ENCODE data around the gene SPTSSB.

The SPTSSB gene, protein sequence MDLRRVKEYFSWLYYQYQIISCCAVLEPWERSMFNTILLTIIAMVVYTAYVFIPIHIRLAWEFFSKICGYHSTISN

DNA sequence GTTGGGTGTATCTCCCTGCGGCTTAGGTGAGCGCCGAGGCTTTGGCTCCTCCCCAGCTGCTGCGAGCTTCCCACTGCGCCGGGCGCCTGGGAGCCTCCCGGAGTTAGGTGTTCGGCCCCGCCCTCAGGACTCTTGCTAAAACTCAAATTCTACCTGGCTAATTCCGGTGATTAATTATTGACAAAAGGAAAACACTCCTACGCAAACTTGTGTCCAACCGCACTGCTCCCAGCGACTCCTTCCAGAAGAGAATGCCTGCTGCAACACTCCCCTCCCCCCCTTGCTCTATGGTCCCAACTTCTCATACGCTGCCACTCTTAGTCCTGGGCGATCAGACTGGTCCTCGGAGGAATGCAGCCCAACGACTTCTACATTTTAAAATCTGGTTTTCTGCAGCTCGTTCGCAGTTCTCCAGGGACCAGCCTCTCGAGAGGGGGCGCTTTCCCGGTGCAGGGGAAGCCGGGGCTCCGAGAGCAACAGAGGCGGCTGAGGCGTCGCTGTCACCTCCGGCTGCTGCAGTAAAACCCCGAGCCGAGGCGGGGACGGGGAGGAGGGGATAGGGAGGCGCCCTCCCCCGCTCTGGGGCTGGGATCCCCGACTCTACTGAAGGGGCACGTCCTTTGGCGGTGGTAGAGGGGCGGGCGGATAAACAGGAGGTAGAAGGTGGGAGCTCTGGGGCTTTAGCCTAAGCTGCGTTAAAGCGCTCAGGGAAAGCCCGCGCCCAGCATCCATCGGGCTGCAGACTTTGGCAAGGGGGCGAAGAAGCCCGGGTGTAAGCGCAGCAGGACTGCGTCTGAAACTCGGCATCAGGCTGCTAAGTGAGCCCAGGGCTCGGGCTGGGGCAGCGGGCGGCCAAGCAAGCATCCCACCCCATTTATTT, at the start of gene SPTSSB:
Gene SPTSSB (minus strand): TSS at position 77 of the 880 bp plus-strand sequence. CDS start 25,194 bp downstream, outside the sequence.
- DNase-seq (ENCODE audit: low read depth), result no peak

DNA sequence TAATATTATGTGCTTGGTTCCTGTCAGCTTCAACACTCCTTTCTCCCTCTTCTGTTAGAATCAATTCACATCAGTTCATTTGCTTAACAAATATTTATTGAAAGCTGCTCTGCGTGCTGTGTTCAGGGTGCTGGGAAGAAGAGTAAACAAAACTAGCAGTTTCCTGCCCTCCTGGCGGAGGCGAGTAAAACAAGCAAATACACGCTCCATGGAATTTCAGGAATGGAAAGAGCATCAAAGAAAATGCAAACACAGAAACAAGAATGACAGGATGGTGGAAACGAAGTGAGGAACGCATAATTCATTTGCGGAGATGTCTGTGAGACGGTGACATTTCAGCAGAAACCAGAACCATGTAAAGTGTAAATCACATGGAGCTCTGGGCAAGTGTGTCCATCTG, 49.4 kb upstream of the SPTSSB start:
- DNase-seq (ENCODE audit: low read depth), result no peak

DNA sequence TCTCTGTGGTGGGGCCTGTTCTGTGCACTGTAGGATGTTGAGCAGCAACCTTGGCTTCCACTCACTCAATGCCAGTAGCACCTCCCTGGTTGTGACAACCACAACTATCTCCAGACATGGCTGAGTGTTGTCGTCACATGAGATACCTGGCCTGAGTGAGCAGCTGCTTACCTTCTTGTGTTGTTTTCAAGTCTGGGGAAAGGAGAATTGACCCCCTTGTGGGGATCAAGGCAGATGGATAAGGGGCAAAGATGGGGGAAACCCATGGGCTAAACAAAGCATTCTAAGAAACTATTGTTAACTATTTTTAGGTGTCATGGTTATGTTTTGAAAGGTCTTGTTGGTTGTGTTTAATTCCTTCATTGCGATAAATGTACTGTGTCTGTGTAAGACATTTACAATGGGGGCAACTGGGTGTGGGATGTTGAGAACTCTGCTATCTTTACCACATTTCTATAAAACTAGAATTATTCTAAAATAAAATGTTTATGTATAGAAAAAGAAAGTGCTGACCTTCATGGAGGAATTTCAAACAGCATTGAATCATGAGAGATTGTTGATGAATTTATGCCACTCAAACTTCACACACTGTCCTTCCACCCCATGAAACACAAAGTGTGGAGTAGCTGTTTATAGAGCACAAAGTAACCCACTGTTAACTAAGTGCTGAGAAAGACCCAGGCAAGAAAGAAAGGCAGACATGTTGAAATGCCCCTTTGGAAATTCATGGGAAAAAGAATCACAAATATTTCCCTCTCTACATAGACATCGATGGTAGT, 48.4 kb upstream of the SPTSSB start:
- DNase-seq (ENCODE audit: low read depth), result no peak

DNA sequence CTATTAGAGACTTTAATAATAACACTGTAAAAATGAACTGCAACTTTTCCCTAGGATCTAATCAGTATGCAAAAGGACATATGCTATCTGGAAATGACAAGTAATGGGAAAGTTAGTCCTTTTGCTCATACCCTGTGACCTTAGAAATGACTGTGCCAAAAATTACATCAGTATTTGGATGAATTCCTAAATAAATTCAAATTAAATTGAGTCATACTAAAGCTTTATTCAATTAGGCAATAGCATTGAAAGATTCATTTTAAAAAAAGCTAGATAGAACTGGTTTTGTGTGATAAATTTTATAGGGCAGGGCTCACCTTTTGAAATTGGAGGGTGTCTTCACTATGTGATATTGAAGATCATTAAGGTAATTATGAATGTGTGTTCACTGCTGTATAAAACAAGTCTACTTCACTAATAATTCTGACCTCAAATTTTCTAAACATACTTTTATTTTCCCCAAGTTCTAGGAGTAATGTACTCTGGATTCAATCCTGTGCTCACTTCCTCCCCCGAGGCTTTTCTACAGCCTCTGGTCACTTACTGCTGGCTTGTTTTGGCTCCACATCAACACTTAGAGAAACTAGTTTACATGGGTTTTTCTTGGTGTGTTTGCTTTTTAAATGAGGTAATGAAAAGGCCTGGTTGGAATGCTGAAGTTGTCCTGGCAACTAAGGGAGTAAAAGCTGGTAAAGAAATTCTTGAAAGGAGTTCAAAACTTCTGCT, 44.4 kb upstream of the SPTSSB start:
- DNase-seq (ENCODE audit: low read depth), result no peak

DNA sequence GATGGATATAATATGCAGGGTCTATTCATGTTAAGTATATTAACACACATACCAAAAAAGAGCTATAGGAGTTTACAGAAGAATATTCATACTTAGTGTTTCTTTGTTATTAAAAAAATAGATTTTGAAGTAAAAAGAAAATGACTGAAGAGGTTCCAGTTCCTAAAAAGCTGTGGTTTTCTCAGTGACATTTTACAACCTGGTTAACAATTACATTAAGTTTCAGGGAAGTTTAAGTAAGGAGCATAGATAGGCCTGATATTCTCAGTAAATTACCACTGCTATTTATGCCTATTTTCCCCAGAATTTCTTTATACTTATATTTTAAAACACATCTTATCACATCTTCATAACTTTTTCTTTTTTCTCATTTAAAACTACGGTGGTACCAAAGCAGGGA, 43.6 kb upstream of the SPTSSB start:
- DNase-seq (ENCODE audit: low read depth), result no peak

DNA sequence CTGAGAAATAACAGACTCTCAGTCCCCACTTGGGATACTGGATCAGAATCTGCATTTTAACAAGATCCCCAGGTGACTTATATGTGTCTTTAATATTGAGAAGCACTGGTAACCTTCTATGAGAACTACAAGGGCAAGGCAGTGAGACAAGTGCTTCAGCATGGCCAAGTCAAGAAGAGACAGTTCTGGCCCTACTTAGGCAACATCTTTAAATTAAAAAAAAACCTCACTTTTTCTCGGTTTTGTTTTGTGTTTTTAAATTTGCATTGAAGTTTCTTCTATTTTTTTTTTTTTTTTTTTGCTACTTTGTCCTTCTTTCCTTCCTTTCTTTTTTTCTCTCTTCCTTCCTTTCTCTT, 42.5 kb upstream of the SPTSSB start:
- DNase-seq (ENCODE audit: low read depth), result no peak

DNA sequence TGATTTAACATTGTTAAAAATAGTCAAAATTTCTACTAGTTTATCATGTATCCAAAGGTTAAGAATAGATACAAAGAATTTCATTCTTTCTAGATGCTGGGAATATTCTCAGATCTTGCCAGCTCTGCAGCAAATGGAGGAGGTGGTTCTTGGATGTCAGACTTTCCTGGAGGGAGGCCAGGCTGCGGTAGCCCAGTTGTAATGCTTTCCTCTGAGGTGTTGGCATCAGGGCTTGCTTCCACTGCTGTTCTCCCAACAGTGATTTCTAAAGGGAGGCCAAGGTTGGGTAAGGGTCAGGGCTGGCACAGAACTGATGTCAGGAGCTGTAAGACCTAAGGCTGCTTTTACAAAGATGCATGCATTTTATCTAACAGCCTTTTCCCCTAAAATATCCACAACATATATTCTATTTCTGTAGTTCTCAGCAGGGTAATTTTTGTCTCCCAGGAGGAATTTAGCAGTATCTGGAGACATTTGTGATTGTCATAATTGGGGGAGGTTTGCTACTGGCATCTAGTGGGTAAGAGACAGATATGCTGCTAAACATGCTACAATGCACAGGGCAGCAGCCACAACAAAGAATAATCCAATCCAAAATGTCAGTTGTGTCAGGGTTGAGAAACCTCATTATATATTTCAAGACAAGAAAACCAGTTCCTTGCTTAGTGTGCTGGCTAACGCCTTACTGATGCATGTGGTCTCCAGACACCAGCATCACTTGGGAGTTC, 42.0 kb upstream of the SPTSSB start:
- DNase-seq (ENCODE audit: low read depth), result no peak

DNA sequence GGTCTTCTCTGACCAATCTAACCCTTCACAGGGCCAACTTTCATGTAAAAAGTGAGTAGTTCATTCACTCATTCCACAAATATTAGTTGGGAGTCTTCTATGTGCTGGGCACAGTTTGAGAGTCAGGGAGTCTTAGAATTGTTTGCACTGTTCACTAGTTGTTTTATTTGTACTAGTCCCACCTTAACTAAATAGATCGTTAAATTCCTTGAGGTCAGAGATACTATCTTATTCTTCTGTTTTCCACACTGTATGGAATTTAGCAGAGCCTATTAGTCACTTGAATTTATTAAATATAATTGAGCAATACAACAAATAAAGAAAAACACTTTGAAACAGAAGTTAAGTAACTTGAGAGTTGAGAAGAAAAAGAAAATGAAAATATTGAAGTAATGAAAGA, 40.8 kb upstream of the SPTSSB start:
- DNase-seq (ENCODE audit: low read depth), result no peak

DNA sequence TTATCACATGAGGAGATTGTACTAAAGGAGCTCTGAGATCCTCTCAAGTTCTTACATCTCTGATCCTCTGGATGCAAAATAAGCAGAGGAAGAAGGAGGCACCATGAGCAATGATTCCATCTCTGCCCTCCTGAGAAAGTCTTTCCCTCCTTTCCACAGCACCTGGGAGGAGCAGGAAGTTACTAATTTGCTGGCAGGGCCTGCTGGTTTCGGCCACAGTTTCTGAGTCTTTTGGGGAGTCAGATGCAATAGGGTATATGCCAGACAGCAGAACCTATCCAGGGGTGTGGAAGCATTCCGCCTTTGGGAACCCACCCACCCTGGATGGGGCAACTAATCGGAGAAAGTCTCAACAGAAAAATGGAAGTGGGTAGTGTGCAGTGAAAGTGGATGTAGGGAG, 38.5 kb upstream of the SPTSSB start:
- no peak for DNase-seq (ENCODE audit: low read depth)

DNA sequence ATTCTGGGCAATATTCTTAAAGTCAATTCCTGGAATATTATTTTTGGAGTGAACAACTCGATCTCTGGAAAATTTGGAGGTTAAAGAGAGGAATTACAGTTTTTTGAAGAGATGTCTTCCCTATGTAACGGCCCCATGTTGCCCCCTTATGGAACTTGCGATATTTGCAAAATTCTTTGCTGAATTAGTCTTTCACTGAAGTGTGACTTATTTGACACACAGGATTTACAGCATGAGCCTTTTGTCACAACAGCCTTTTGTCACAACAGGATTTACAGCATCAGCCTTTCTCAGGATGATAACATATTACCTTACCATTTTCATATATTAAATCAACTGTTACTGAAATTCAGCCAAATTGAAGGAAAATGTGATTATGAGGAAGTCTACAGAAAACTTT, 37.8 kb upstream of the SPTSSB start:
- no peak for DNase-seq (ENCODE audit: low read depth)

DNA sequence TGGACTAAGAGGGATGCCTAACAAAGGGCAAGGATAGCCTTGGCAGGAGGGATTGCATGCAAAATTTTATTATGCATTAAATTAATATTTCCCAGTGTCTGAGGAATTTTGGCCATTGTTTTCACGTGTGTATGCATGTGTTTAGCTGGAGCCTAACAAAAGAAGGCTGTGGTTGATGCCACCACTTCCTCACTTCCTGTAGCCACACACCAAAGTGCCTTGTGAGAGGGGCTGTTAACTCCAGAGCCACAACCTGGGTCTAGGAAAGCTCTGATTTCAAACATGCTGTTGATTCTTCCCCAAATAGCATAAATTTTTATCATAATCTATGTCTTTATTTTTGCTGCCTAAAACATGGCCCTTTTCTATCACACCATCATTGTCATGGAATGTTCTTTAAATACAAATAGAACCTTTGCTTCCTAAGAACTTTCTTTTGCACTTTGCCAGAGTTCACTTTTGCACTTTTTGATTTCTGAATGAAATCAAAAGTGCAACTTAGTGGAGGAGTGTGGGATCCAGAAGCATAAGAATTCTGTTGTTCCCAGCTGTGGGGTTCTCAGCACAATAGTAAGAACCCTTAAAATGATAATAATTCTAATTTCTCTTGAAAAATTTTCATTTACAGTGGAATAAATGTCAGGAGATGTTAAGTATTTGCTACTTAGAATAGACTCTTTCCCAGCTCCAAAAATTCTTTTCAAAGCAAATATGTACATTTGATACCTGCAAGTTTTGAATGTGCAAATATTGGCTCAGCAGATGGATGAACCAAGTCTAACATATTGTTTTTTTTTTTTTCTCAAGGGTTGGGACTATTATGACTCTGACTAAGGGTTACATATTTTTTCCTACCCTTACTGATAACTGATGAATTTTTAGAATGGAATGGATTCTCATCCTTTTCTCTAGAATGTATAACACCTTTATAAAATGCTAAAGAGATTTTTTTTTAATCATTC, 35.6 kb upstream of the SPTSSB start:
- DNase-seq (ENCODE audit: low read depth), result no peak

DNA sequence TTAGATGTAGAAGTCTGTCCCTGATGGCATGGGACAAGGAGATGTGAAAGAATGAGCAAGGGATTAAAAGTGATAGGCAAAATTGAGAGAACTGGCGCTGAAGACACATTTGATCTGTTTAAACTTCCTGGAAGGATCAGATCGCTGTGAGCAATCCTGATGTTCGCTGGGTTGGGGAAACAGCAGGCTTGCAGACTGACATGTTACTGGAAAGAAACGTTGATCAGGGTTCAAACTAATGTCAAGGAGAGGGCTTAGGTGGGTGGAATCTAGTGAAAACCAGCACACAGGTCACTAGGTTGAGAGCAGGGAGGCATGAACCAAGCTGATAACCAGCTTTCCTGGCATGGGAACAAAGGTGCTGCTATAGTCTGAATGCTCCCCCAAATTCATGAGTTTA, 34.5 kb upstream of the SPTSSB start:
- DNase-seq (ENCODE audit: low read depth), result no peak

DNA sequence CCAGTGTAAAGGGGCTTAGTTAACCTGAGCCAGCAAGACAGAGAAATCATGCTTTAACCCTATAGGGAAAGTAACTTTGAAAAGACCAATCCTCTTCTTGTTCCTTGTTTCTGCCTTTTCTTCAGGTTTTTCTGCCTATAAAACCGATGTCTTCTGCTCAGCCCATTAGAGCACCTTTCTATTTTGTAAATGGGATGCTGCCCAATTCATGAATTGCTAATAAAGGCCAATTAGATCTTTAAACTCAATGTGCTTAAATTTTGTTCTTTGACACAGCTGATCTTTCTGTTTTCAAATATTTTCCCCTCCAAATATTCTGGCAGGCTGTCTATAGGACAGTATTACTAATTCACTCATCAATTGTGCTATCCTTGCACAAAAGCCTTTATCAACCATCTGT, 33.8 kb upstream of the SPTSSB start:
- no peak for DNase-seq (ENCODE audit: low read depth)

DNA sequence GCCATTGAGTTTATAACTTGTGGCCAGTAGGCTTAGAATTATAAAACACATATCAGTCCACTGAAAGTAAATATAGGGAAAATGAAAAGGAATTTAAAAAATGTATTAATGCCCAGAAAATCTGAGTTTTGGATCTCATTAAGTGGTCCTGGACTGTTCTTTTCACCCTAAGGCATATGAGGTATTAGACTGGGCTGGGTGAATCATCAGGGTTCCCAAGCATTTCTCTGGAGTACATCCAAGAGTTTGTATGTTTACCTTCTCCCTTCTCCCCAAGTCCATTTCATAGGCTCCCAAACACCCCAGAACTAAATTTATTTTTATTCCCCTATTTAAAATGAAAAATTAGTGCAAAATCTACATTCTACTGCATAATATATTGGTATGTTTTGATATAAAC, 31.9 kb upstream of the SPTSSB start:
- DNase-seq (ENCODE audit: low read depth), result no peak

DNA sequence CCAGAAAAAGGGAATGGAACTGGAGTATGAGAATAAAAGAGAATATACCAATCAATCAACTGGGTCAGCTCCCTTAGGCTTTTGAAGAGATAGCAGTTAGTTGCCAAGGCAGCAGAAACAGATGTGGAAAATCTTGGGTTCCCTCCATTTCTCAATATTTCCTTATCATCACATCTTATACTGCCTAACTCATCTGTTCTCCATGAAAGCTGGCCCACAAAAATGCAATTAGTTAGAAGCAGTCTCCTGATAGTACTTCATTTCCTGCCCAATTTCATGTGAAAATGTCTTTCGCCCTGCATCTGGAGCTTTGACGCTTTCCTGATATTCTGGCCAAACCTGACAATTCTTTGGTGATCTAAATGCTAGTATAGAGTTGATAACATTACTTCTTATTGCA, 30.1 kb upstream of the SPTSSB start:
- no peak for DNase-seq (ENCODE audit: low read depth)

DNA sequence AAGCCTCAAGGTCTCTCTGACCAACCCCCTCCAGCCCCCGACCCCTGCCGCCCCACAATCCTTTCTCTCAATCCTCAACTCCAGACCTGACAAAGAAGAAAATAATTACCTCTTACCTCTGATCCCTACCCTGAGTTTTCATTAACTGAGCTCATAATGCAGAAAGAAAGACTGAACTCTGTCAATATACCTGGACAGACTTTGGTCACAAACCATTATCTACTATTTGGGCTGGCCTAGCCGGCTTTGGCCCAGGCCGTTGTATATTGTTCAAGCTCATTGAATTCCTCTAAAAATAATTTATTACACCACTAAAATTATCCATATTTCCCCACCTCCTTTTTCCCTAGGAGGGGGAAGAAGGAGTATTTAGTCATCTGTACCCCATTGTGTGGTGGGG, 29.3 kb upstream of the SPTSSB start:
- DNase-seq (ENCODE audit: low read depth), result no peak

DNA sequence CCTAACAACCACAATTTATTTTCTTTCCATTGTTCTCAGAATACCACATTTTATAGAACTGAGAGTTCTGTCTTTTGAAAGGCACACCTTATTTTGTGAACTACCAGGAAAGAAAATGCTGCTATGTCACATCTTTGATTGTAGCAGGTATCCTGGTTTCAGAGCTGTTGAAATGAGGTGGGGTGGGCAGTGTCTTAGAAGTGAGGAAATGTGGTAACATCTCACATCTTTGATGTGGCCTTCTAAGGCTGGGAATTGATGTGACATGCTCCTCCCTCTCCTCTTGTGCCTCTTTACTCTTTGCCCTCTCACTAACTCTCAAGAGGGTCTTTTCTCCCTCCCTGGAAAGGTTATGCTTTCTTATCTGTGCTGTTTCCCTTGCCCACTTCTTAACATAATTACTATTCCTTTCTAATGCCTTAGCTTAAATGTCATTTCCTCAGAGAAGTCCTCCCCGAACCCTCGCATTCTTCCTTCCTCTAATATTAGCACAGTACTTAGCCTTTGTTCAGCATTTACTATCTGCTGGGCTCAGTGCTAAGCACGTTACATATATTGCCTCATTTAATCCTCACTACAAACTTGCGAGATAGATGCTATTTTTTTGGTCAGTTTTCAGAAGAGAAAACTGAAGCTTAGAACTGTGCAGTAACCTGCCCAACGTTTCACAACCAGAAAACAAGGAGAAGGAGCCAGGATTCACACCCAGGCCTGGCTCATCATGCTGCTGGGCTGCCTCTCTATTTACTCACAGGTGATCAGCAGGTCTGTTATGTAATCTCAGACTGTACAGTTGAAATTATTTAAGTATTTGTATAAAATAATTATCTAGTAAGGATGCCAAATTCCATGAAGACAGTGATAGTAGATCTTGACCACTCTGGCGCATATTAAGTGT, 24.0 kb upstream of the SPTSSB start:
- DNase-seq (ENCODE audit: low read depth), result no peak

DNA sequence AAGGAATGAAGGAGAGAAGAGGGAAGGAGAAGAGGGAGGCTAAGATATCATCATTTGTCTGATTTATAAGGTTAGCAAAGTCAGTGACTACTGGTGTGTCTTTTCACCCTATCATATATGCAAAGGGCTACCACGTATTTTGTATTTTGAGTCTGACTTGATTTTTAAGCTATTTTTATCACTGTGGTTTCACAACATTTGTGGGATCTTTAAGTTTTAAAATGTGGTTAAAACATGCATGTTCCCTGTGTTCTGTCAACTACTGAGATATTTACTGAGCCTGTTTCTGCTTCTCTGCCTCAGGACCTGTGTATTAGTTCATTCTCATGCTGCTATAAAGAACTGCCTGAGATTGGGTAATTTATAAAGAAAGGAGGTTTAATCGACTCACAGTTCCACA, 22.5 kb upstream of the SPTSSB start:
- no peak for DNase-seq (ENCODE audit: low read depth)

DNA sequence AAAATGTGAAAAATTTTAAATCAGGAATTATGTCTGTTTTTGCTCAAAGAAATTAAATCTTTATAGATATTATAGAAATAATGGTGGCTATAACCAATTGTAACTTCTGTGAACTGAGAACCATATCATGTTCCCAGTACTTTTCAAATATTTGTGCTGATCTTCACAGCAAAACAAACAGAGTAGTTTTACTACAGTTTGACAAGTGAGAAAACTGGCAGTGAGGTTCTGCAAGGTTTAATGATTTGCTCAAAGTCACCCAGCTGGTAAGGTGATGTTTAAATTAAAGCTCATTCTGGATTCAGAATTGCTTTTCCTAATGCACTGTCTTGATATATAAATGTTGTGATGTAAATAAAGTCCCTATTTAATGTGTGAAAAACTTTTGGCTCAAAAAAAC, 22.0 kb upstream of the SPTSSB start:
- no peak for DNase-seq (ENCODE audit: low read depth)

DNA sequence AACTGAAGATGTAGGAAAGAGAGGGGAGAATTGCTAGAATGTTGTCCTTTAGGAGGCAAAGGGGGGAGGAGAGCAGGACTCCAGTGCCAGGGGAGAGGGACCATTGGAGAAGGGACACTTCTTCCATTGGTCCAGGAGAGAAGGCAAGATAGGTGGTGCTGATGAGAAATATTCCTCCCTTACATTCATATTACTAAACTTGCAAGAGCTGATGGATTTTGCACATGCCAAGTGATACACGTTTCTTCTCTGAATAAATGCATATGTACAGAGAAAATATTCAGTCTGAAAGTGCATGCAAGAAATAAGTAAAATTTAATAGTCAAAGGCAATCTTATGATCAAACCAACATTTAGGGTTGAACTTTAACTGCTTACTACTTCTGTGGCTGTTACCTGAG, 21.5 kb upstream of the SPTSSB start:
- no peak for DNase-seq (ENCODE audit: low read depth)
